CD4-positive, alpha-beta T cell (primary cell): ENCODE data around the gene TENM4. TPM values are rescaled to one million over a fixed set of nuclear protein-coding genes. Genes with fewer than 3 reads are reported as not detected.

Source experiments
- ATAC-seq: fragments of 200-7000 bp; cut with Tn5 transposase; one replicate; pipeline ENCODE4 v1.10.0; 2022; ENCODE audit warnings: mild to moderate bottlenecking; ENCODE audit not compliant: poor library complexity
- CTCF ChIA-PET: fragments of 350-600 bp; sonication (Branson Sonifier 250); formaldehyde crosslinking; loops from one replicate; lab custom pipeline; 2021; ENCODE audit warnings: antibody characterized with exemption, inconsistent platforms; lab: Charles Lee
- POLR2A ChIA-PET: fragments of 350-600 bp; sonication (Branson Sonifier 250); formaldehyde crosslinking; loops from one replicate; lab custom pipeline; 2021; ENCODE audit warnings: antibody characterized with exemption, inconsistent platforms; lab: Charles Lee
- DNase-seq, 14 experiments: peaks; one replicate each; pipeline ENCODE4 v3.0.0-alpha.2; 2013 to 2020; ENCODE audit warnings: mixed read lengths in 2 of 14
- H3K27ac ChIP-seq, 2 donors: one replicate each; pipeline versions ENCODE4 v1.5.1 to v1.7.0; 2013; ENCODE audit warnings: low read length in 2 of 2, low read depth in 1 of 2, mild to moderate bottlenecking in 1 of 2
- H3K27me3 ChIP-seq, 2 experiments: 1 replicate in 1 of 2; 2 replicates in 1 of 2; pipeline versions ENCODE4 v1.6.1 to v1.7.0; 2013; ENCODE audit warnings: low read length in 2 of 2, control low read depth in 1 of 2, mild to moderate bottlenecking in 1 of 2, moderate library complexity in 1 of 2; ENCODE audit not compliant: insufficient read depth in 2 of 2, control insufficient read depth in 1 of 2
- H3K36me3 ChIP-seq: one replicate; pipeline ENCODE4 v1.6.1; 2013; ENCODE audit warnings: low read length, control low read depth; ENCODE audit not compliant: insufficient read depth
- H3K4me1 ChIP-seq: one replicate; pipeline ENCODE4 v1.6.1; 2013; ENCODE audit warnings: low read length, control low read depth; ENCODE audit not compliant: insufficient read depth
- H3K4me3 ChIP-seq: one replicate; pipeline ENCODE4 v1.5.1; 2013; ENCODE audit warnings: mild to moderate bottlenecking, low read length, moderate library complexity
- H3K9me3 ChIP-seq, 2 experiments: 1 replicate in 1 of 2; 2 replicates in 1 of 2; pipeline versions ENCODE4 v1.6.1 to v1.7.0; 2013; ENCODE audit warnings: low read length in 2 of 2, mild to moderate bottlenecking in 2 of 2, control low read depth in 1 of 2, moderate library complexity in 1 of 2; ENCODE audit not compliant: control insufficient read depth in 1 of 2, insufficient read depth in 1 of 2
- H3K27ac Mint-ChIP-seq: one replicate; pipeline ENCODE4 v1.8.0; 2020; ENCODE audit warnings: mixed read lengths
- H3K27me3 Mint-ChIP-seq: one replicate; pipeline ENCODE4 v1.8.0; 2021; ENCODE audit warnings: mixed read lengths
- H3K36me3 Mint-ChIP-seq: one replicate; pipeline ENCODE4 v1.8.0; 2021; ENCODE audit warnings: low read depth, mixed read lengths
- H3K4me1 Mint-ChIP-seq: one replicate; pipeline ENCODE4 v1.8.0; 2021; ENCODE audit warnings: low read depth, mixed read lengths
- H3K4me3 Mint-ChIP-seq: one replicate; pipeline ENCODE4 v1.8.0; 2020; ENCODE audit warnings: mild to moderate bottlenecking, mixed read lengths
- H3K9me3 Mint-ChIP-seq: one replicate; pipeline ENCODE4 v1.8.0; 2020; ENCODE audit warnings: mixed read lengths
- intact Hi-C, 2 experiments: fragments of 100-400 bp; cut with DNase I in 1 of 2; cut with micrococcal nuclease in 1 of 2; formaldehyde crosslinking; loops; one replicate each; pipeline versions ENCODE4 v1.15.1 to v1.9.0; 2023 to 2025; cut with DNase I, micrococcal nuclease
- total RNA-seq, 174 experiments: library from RNA in 2 of 174; stranded (reverse) in 2 of 174; gene quantifications; one replicate each; pipeline ENCODE4 v1.2.3 and lab custom pipeline; 2021 to 2026
- TF ChIP-seq, protein P1 (sequence below): fragments of 200-600 bp; IDR thresholded peaks from one replicate; pipeline ENCODE4 v1.8.0; 2022; ENCODE audit warnings: antibody characterized with exemption, mild to moderate bottlenecking

Gene TENM4
- total RNA-seq, 2 experiments from 2014 or later = 0.22 to 0.31 TPM

GRCh38 chr11:78790784-78791183 lies 650.0 kb downstream of the TENM4 start:
- Mint-ChIP-seq H3K27ac (no peak overlapping the region), H3K36me3 (no peaks in the 10 kb centered on the region), H3K4me3 (no peak overlapping the region), H3K27me3 (peaks cover 29% of the 10 kb centered on the region), H3K9me3 (no peaks in the 10 kb centered on the region), H3K4me1 (no peaks in the 10 kb centered on the region)
- Histone ChIP-seq H3K36me3 (no peaks in the 10 kb centered on the region), H3K9me3 (peaks cover 0 to 4% of the 10 kb centered on the region in 2 experiments), H3K27ac (no peak overlapping the region), H3K4me3 (no peak overlapping the region), H3K4me1 (no peaks in the 10 kb centered on the region), H3K27me3 (no peaks in the 10 kb centered on the region)
- CTCF ChIA-PET = no interaction called here
- TF ChIP-seq, protein P1, sequence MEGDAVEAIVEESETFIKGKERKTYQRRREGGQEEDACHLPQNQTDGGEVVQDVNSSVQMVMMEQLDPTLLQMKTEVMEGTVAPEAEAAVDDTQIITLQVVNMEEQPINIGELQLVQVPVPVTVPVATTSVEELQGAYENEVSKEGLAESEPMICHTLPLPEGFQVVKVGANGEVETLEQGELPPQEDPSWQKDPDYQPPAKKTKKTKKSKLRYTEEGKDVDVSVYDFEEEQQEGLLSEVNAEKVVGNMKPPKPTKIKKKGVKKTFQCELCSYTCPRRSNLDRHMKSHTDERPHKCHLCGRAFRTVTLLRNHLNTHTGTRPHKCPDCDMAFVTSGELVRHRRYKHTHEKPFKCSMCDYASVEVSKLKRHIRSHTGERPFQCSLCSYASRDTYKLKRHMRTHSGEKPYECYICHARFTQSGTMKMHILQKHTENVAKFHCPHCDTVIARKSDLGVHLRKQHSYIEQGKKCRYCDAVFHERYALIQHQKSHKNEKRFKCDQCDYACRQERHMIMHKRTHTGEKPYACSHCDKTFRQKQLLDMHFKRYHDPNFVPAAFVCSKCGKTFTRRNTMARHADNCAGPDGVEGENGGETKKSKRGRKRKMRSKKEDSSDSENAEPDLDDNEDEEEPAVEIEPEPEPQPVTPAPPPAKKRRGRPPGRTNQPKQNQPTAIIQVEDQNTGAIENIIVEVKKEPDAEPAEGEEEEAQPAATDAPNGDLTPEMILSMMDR = no peak
- DNase-seq (no peak), ATAC-seq (no peak)
- POLR2A ChIA-PET = no interaction called here
- intact Hi-C loops = no loop called here

GRCh38 chr11:78789375-78789774 lies 651.5 kb downstream of the TENM4 start:
- no peak overlapping the region for H3K4me3 ChIP-seq
- H3K27me3 ChIP-seq = no peaks in the 10 kb centered on the region
- no peaks in the 10 kb centered on the region for H3K4me1 Mint-ChIP-seq
- no peak overlapping the region for H3K27ac Mint-ChIP-seq
- H3K27me3 Mint-ChIP-seq = peaks cover 37% of the 10 kb centered on the region
- DNase-seq = no peak
- H3K9me3 Mint-ChIP-seq = no peaks in the 10 kb centered on the region
- ChIA-PET CTCF (no interaction called here), POLR2A (no interaction called here)
- H3K27ac ChIP-seq = no peak overlapping the region
- no peaks in the 10 kb centered on the region for H3K36me3 ChIP-seq
- H3K4me3 Mint-ChIP-seq = no peak overlapping the region
- TF ChIP-seq, protein P1 = no peak
- intact Hi-C loops = no loop called here
- ATAC-seq = no peak
- H3K36me3 Mint-ChIP-seq = no peaks in the 10 kb centered on the region
- no peaks in the 10 kb centered on the region for H3K4me1 ChIP-seq
- peaks cover 0 to 4% of the 10 kb centered on the region in 2 experiments for H3K9me3 ChIP-seq

- H3K4me1 Mint-ChIP-seq = no peaks in the 10 kb centered on the region
Measured at GRCh38 chr11:78788533-78788932, 652.3 kb downstream of the TENM4 start.

More at GRCh38 chr11:78788533-78788932, 652.3 kb downstream of the TENM4 start:
- H3K27me3 ChIP-seq = no peaks in the 10 kb centered on the region
- intact Hi-C loops = no loop called here
- DNase-seq (no peak), ATAC-seq (no peak)
- ChIA-PET POLR2A (no interaction called here), CTCF (no interaction called here)
- H3K36me3 ChIP-seq = no peaks in the 10 kb centered on the region
- H3K4me3 ChIP-seq = no peak overlapping the region
- H3K36me3 Mint-ChIP-seq = no peaks in the 10 kb centered on the region
- no peaks in the 10 kb centered on the region for H3K9me3 Mint-ChIP-seq
- no peak overlapping the region for H3K27ac ChIP-seq
- peaks cover 33% of the 10 kb centered on the region for H3K27me3 Mint-ChIP-seq
- no peak overlapping the region for H3K27ac Mint-ChIP-seq
- H3K9me3 ChIP-seq = peaks cover 0 to 4% of the 10 kb centered on the region in 2 experiments
- no peaks in the 10 kb centered on the region for H3K4me1 ChIP-seq
- TF ChIP-seq, protein P1 = no peak
- H3K4me3 Mint-ChIP-seq = no peak overlapping the region
